NOMO-1 (cell line): ENCODE results near the gene PBX2.
"Not testable (repeated sequence)": the region's sequence is repeated elsewhere in the genome, so short reads cannot be mapped to it uniquely, and the experiment has no call there.

ENCODE experiments used
- DNase-seq, 2 experiments: peaks; one replicate each; lab custom pipeline; 2025; ENCODE audit not compliant: unreplicated experiment in 2 of 2; lab: John Stamatoyannopoulos, UW

Gene PBX2

GRCh38 chr6:32203426-32204267, 13.6 kb upstream of the PBX2 start:
- no peak for DNase-seq

GRCh38 chr6:32202186-32202585, 12.2 kb upstream of the PBX2 start:
- no peak for DNase-seq

DNA sequence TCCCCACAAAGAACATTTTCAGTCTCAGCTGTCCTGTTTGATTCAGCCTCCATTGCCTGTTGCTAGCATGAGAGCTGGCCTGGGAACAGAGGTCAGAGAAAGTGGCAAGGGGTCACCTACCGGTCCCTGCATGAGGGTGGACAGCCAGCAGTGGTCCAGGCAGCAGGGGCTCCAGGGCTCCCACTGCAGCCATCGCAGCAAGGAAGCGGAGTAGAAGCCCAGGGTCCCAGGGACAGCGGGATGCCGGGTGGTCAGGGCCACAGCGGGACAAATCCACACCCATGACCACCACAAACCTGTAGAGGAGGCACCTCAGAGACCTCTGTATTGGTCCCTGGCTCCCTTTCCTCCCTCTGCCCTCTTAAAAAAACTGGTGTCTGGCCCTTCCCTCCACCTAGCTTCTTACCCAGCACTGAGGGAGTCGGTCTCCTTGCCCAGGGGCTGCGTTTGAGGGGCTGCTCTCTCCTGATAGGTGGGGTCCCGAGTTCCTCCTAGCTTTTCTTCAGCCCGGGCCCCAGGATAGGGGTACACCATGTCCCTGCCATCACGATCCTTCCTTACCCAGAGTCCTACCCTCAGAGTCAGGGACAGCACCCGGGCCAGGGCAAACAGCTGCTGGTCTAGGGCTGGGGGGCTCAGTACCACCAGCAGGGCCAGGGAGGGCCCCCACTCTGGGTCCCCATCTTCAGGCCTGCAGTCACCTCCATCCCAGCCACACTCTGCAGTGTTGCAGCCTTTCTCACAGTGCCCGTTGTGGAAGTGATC, 10.9 kb upstream of the PBX2 start:
- DNase-seq: no peak

DNA sequence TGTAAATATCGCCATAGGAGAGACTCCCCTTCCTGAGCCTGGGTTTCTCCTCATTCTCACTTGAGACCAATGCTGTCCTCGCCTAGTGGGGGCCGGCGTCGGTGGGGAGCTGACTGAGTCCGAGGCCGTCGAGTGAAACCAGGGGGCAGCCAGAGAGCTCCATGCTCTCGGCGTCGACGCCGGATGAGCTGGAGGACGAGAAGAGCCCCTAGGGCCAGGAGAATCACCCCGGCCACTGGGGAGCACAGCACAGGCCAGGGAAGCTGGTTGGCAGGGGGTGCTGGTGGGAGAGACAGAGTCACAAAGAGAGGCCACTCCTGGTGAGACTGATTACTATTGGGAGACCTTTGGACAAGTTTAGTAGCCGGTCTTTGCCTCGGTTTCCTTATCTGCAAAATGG, 8.9 kb upstream of the PBX2 start:
- DNase-seq: no peak

- DNase-seq: no peak
Measured at GRCh38 chr6:32198345-32198696, 8.3 kb upstream of the PBX2 start.

GRCh38 chr6:32196682-32197616, 6.9 kb upstream of the PBX2 start:
- no peak for DNase-seq

DNA sequence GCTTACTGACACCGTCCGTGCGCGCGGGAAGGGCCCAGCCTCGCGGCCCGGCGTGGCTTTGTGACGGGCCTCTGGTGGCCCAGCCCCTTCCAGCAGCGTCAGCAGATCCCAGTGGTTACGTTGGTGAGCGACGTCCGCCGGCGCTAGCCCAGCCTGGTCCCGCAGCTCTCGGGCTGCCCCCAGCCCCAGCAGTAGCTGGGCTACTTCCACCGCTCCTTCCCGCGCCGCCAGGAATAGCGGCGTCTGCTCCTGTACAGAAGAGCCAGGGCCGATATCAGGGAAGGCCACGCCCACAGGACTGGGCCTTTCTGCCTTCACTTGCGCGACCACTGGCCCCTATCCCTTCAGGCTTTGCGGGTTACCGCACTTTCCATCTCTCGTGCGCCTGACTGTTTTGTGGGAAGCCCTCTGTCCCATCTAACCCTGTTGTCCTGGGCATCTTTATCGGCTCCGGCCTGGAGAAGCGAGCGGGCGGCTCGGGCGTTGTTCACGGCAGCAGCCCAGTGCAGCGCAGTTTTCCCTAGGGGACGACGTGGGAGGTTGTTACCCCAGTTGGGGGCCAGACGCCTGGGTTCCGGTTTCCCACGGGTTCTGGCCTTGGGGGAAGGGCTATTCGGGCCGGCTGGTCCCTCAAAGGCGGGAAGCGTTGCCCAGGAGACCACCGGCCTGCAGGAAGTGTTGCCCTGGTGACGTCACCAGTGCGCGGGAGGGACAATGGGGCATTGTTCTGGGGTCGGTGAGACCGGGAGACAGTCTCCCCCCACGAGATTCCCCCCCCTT, 6.1 kb upstream of the PBX2 start:
- DNase-seq: peak; percentile 46 to 52

GRCh38 chr6:32195652-32195901, 5.6 kb upstream of the PBX2 start:
- peak; percentile 98 to 99 for DNase-seq

DNA sequence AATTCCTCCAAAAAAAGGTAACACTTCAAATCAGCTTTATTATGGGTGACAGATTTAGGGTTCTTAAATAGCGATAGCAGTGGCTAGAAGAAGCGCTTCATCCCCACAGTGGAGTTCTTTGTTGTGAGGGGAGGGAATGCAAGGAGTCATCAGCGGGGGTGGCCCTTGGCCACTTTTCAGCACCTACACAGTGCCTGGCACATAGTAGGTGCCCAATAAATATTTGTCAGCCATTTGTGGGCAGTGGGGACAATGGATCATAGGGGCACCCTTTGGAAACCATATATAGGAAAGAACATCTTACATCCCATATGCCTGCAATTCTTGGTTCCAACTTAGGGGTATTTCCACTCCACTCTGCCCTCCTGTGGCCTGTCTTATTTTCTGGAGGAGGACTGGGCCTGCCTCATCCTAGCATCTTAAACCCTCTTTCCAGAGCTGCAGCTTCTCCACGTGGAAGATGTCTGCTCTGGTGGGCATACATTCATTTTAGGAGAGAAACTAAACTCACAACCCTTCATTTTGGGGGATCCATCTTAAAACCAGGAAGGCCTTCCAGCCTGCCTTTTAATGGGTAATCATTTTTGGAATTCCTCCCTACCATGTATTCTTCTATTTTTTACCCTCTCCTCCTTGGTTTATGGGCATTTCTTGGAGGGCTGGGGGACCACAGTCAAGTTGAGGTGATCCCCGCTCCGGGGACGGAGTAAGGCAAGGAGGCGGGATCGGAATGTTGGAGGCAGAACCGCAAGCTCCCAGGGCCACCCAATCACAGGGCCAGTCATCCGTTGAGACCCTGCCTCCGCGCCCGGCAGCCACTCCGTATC, 5.0 kb upstream of the PBX2 start:
- DNase-seq: peak; percentile 31 to 62

DNA sequence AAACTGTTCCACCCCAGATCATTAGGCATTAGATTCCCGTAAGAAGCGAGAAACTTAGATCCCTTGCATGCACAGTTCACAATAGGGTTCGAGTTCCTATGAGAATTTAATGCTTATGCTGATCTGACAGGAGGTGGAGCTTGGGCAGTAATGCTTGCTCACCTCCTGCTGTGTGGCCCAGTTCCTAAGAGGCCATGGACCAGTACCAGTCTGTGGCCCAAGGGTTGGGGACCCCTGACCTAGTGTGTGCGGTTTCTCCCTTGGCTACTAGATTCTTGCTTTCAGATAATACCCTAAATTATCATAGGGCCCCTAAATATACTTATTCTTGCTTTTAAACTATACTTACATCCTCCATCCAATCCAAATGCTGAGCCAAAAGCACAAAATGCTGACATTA, 4.4 kb upstream of the PBX2 start:
- no peak for DNase-seq

GRCh38 chr6:32193096-32193495, 3.1 kb upstream of the PBX2 start:
- DNase-seq: not testable (repeated sequence)

- peak; percentile 73 to 77 for DNase-seq
Measured at GRCh38 chr6:32192608-32193039, 2.6 kb upstream of the PBX2 start, which contains the start of gene GPSM3. Gene GPSM3 (minus strand): TSS chr6:32192643. CDS start chr6:32192513, 130 bp downstream.

DNA sequence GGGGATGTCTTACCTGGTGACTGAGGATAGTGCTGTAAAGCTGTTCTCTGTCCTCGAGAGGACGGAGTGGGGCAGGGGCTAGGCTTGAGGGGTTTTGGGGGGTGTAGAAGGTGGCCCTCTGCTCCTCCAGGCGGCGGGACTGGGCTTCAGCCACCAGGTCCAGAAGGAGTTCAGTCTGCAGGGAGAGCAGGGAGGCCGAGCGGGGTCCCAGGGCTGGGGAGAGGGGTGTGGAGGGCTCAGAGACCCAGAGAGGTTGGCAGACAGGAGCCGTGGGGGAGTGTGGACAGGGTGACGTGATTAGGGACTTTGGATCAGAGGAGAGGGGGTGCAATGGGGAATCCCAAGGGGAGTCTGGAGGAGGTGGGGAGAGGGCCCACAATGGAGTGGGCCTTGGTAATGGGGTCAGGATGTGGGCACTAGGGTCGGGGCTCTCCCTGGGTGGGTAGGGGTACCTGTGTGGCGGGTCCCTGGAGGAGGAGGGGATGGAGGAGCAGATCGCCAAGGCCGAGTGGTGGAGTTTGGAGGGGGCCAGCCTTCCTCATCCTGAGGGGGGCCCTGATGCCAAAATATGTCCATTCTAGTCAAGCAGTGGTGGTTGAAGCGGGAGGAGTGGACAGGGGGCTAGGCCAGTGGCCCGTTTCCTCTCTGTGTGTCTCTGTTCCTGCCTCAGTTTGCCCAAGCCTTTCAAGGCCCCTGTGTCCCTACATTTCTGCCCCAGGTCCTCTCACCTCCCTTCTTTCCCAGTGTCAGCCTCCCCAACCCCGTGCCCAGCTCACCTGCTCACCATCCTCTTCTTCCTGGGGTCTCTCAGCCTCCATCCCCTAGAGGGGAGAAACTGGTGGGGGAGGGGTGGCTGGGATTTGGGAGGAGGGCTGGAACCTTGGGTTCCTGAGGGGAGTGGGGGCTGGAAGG, 1.9 kb upstream of the PBX2 start:
- no peak for DNase-seq

DNA sequence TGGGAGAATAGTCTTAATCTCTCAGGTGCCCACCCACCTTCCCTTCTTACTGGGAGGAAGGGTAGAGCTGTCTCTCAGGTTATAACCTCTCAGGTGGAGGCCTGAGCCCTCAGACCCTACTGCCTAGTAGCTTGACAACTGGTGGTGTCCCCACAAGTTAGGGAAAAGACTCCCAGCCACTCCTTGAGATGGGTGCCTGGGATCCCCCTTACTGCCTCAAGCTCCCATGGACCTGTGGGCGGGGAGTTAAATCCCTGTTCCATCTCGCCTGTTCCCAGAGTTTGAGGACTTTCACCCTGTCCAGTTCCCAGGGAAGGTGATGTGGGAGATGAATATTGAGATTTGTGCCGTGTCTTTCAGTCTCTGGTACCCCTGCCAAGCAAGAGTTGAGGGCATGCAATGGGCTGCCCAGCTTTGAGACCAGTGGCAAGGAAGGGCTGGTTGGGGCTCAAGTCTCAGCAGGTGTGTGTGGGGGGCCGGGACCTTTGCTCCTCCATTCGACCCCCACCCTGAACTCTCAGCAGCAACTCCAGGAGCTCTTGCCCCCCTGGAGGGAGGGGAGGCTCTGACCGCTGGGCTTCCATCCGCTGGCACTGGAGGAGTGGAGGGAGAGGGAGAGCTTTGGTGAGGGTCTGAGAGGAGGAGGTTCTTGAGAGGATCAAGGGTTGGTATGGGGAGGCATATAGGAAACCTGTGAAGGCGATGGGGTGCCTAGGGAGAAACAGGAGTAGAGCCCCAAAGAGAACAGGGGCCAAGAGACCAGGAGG, 1.1 kb upstream of the PBX2 start:
- no peak for DNase-seq

- no peak for DNase-seq
Measured at GRCh38 chr6:32189742-32190053, 304 bp downstream of the PBX2 start.

- DNase-seq: no peak
Measured at GRCh38 chr6:32189069-32189741, 797 bp downstream of the PBX2 start.

- no peak for DNase-seq
Measured at GRCh38 chr6:32188381-32189068, 1.5 kb downstream of the PBX2 start.
